ENCODE measurements around the gene SNAI3.

DNA sequence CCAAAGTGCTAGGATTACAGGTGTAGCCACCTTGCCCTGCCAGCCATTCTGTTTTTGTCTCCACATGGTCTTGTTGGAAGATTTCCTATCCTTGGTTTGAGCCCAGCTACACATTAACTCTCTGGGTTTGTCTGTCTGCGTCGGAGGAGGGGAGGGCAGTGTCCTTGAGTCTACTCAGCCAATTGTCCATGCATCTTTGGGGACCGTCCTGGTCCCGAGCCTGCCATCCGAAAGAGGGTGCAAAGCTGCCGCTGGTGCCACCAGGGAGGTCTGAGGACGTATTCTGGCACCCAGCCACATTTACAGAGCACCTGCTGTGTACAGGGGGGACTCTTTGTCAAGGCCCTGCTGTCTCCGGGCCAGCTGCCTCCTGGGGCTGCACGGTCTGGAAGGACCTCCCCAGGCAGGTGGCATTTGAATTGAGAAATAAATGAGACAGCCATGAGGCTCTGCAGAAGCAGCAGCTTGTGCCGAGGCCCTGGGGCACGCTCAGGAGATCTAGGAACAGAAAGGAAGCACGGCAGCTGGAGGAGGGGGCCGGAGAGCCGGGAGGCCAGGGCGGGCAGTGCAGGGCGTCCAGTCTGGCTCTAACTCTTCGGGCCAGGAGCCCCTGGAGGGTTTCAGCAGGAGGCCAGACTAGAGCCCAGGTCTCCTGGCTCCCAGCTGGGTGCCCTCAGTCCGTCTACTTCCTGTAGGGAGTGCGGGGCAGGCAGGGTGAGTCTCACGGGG is 36.9 kb downstream of the SNAI3 start:
- TF ChIP-seq CTCF (IDR thresholded peaks at IDR 0.05; ENCODE audit: low read depth, low read length) = no peak
- TF ChIP-seq EZH2phosphoT487 (IDR thresholded peaks at IDR 0.05; ENCODE audit: low read depth) = no peak

Data from OCI-LY3 (cell line).